ENCODE data around the gene FBXW9. TPM values are rescaled to one million over a fixed set of nuclear protein-coding genes. Genes with fewer than 3 reads are reported as not detected.
"Not testable (repeated sequence)": the region's sequence is repeated elsewhere in the genome, so short reads cannot be mapped to it uniquely, and the experiment has no call there.

Gene FBXW9
- total RNA-seq, 1 donor from 2014 or later: 1.7 TPM

GRCh38 chr19:12720851-12721655 is 24.6 kb upstream of the FBXW9 start:
- ATAC-seq (peak; percentile 32), DNase-seq (peak; percentile 59)
- intact Hi-C loops (cut with micrococcal nuclease): no loop called here

- DNase-seq (no peak), ATAC-seq (no peak)
- intact Hi-C loops (cut with micrococcal nuclease): no loop called here
These were observed 23.9 kb upstream of the FBXW9 start for GRCh38 chr19:12720296-12720695.

- ATAC-seq (no peak), DNase-seq (no peak)
- intact Hi-C loops (cut with micrococcal nuclease): no loop called here
These were observed 19.5 kb upstream of the FBXW9 start for GRCh38 chr19:12715929-12716328.

- intact Hi-C loops (cut with micrococcal nuclease): no loop called here
- no peak for DNase-seq
- ATAC-seq: no peak
These were observed 18.7 kb upstream of the FBXW9 start for GRCh38 chr19:12715102-12715501.

- DNase-seq; ATAC-seq; intact Hi-C loops (cut with micrococcal nuclease): not testable (repeated sequence)
These were observed 16.9 kb upstream of the FBXW9 start for GRCh38 chr19:12713304-12713703.

- ATAC-seq; DNase-seq; intact Hi-C loops (cut with micrococcal nuclease): not testable (repeated sequence)
These were observed 15.6 kb upstream of the FBXW9 start for GRCh38 chr19:12712077-12712476.

GRCh38 chr19:12711187-12711586 is 14.8 kb upstream of the FBXW9 start:
- intact Hi-C loops (cut with micrococcal nuclease): no loop called here
- ATAC-seq: no peak
- DNase-seq: no peak

- DNase-seq (no peak), ATAC-seq (no peak)
- intact Hi-C loops (cut with micrococcal nuclease): no loop called here
These were observed 12.2 kb upstream of the FBXW9 start for GRCh38 chr19:12708641-12709040.

GRCh38 chr19:12706332-12706718 is 9.9 kb upstream of the FBXW9 start:
- DNase-seq (no peak), ATAC-seq (no peak)
- intact Hi-C loops (cut with micrococcal nuclease): no loop called here

- intact Hi-C loops (cut with micrococcal nuclease): no loop called here
- DNase-seq (no peak), ATAC-seq (no peak)
These were observed 9.4 kb upstream of the FBXW9 start for GRCh38 chr19:12705654-12706331.

- ATAC-seq (no peak), DNase-seq (no peak)
- intact Hi-C loops (cut with micrococcal nuclease): no loop called here
These were observed 8.7 kb upstream of the FBXW9 start for GRCh38 chr19:12705169-12705568.

- ATAC-seq: no peak
- intact Hi-C loops (cut with micrococcal nuclease): no loop called here
- DNase-seq: no peak
These were observed 6.6 kb upstream of the FBXW9 start for GRCh38 chr19:12703046-12703445.

GRCh38 chr19:12701596-12702282 is 5.3 kb upstream of the FBXW9 start:
- no peak for DNase-seq
- intact Hi-C loops (cut with micrococcal nuclease): no loop called here
- no peak for ATAC-seq

GRCh38 chr19:12698138-12698537 is 1.7 kb upstream of the FBXW9 start:
- intact Hi-C loops (cut with micrococcal nuclease): no loop called here
- ATAC-seq: no peak
- no peak for DNase-seq

- ATAC-seq; intact Hi-C loops (cut with micrococcal nuclease); DNase-seq: not testable (repeated sequence)
These were observed 994 bp upstream of the FBXW9 start for GRCh38 chr19:12697425-12697824.

- ATAC-seq (peak; percentile 7), DNase-seq (no peak)
- intact Hi-C loops (cut with micrococcal nuclease): no loop called here
These were observed 450 bp downstream of the FBXW9 start for GRCh38 chr19:12695997-12696365.

GRCh38 chr19:12695514-12695913 is 917 bp downstream of the FBXW9 start:
- intact Hi-C loops (cut with micrococcal nuclease): no loop called here
- DNase-seq (no peak), ATAC-seq (no peak)

GRCh38 chr19:12695096-12695495 is 1.3 kb downstream of the FBXW9 start:
- DNase-seq: no peak
- intact Hi-C loops (cut with micrococcal nuclease): no loop called here
- ATAC-seq: no peak

- intact Hi-C loops (cut with micrococcal nuclease): no loop called here
- no peak for DNase-seq
- no peak for ATAC-seq
These were observed 1.8 kb downstream of the FBXW9 start for GRCh38 chr19:12694641-12695040.

GRCh38 chr19:12692960-12693359 is 3.5 kb downstream of the FBXW9 start:
- no peak for DNase-seq
- ATAC-seq: no peak
- intact Hi-C loops (cut with micrococcal nuclease): no loop called here

Data from left ventricle myocardium superior (tissue), 1 donor.